Inflammatory macrophage (primary cell): Measurements from ENCODE around the gene RCCD1.
"Not testable (repeated sequence)": the region's sequence is repeated elsewhere in the genome, so short reads cannot be mapped to it uniquely, and the experiment has no call there.

Experiments used
- DNase-seq, 2 donors: peaks; one replicate each; pipeline ENCODE4 v3.0.0-alpha.2; 2020 to 2022

The RCCD1 gene

GRCh38 chr15:90918034-90918788, 36.5 kb upstream of the RCCD1 start:
- DNase-seq = no peak

DNA sequence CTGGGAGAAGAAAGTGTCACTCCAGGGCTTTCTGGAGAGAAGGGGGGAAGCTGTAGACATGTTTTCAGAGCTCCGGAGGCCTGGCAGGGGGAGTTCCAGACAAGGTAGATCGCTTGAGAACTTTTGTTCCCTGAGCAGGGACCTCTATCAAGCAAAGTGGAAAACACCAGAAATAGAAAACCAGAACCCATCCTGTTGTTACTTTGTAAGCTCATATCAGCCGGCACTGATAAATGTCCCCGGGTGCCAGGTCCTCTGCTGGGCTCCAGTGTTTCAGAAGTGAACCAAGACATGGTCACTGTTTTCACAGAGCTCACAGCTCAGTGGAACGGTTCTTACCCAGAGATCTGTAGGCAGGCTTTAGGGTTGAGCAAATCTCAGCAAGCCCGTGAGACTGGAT, 35.8 kb upstream of the RCCD1 start:
- DNase-seq = no peak

DNA sequence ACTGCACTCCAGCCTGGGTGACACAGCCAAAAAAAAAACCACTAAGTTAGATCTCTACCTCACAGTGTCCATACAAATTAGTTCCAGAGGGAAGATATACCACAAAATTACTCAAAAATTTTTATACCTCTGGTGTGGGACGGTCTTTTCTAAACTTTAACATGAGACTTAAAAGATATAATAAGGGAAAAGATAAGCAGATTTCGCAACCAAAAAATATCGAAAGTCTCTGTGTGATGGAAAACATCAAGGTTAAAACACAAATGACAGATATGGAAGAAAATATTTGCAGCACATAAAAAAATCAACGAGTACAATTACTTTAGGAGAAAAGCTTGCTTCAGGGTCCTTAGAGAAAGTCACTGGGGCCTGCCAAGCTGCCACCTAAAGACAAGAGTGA, 32.8 kb upstream of the RCCD1 start:
- no peak for DNase-seq

DNA sequence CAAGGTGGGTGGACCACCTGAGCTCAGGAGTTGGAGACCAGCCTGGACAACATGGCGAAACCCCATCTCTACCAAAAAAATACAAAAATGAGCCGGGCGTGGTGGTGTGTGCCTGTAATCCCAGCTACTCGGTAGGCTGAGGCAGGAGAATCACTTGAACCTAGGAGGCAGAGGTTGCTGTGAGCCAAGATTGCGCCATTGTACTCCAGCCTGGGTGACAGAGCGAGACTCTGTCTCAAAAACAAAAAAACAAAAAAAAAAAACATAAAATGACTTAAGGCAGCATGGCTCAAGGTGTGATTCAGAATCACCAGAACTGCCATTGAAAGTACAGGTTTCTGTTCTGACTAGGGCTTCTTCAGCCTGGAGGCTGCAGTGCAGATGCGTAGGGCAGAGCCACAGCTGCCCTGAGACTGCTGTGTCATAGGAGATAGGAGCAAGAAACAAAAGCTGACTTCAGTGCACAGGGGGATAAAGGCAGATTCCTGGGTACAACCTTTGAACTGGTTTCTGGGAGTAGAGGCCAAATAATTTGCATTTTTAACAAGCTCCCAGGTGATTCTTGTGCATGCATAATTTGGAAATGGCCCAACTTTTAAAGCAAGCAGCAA, 31.9 kb upstream of the RCCD1 start:
- DNase-seq = not testable (repeated sequence)

- no peak for DNase-seq
Observed at GRCh38 chr15:90924375-90924774, 30.3 kb upstream of the RCCD1 start.

DNA sequence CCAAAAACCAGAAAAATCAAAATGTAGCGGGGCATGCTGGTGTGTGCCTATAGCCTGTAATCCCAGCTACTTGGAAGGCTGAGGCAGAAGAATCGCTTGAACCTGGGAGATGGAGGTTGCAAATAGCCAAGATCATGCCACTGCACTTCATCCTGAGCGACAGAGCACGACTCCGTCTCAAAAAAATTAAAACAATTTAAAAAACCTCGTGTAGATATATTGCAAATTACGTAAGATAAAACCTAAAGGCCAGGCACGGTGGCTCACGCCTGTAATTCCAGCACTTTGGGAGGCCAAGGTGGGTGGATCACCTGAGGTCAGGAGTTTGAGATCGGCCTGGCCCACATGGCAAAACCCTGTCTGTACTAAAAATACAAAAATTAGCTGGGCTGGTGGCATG, 27.9 kb upstream of the RCCD1 start:
- not testable (repeated sequence) for DNase-seq

DNA sequence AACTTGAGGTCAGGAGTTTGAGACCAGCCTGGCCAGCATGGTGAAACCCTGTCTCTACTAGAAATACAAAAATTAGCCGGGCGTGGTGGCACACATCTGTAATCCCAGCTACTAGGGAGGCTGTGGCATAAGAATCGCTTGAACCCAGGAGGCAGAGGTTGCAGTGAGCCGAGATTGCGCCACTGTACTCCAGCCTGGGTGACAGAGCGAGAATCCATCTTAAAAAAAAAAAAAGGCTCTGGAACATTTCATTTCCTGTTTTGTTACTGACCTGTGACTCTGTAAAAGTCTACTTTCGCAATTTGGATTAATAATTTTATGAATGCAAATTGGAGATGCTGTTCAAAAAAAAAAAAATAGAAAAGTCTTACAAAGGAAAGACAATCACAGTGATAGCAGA, 26.6 kb upstream of the RCCD1 start:
- peak; percentile 14 to 69 for DNase-seq

DNA sequence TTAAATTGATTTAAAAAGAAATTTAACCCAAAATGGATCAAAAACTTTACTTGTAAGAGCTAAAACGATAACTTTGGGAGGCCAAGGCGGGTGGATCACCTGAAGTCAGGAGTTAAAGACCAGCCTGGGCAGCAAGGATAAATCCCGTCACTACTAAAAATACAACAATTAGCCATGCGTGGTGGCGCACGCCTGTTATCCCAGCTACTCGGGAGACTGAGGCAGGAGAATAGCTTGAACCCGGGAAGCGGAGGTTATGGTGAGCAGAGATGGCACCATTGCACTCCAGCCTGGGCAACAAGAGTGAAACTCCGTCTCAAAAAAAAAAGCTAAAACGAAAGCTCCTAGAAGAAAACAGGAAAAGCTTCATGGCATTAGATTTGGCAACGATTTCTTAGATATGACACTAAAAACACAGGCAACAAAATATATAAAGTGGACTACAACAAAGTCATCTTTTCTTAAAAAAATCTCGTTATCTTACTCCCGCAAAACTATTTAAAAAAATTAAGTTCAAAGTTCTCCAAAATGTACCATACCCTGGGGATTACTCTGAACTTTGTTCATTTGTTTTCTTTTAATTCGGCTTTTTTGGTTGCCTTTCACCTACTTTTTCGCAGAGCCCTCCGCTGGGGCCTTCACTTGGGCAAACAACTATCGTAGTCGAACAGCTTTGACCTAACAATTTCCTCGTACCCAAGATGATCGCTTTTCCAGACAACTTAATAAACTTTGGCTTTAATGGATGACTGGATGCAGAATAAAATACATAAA, 25.3 kb upstream of the RCCD1 start:
- DNase-seq = peak in 1 of 2 donors; percentile 16

DNA sequence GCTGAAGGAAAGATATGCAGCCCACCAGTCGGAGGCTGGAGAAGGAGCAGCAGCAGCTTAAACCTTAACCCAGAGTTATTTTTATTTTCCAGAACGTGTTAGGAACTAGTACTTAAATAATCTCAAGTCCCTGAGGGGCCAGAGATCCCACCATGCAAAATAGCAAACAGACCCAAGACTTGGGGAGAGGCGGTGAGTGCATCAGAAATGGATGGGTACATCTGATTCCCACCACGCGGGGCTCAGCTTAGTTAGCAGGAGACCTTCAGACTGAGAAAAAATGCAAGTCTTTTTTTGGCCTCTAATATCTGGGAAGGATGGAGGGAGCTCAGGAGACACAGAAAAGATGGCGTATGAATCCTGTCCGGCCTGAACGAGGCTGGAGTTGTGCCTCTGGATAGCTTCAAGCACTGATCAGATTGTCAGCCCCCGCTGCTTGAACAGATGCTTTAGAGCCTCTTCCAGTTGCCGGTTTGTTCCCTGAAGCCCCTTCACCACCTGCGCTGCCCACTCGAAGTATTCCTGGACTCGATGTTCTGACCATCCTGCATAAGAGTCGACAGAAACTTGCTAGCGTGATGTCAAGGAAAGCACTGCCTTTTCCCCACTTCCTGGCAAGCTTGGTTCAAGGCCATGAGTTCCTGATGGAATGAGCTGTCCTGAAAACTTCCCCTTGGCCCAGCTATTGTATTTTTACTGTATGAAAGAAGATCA, 23.7 kb upstream of the RCCD1 start:
- DNase-seq = peak in 1 of 2 donors; percentile 43

GRCh38 chr15:90931575-90931827, 23.2 kb upstream of the RCCD1 start:
- DNase-seq = no peak

DNA sequence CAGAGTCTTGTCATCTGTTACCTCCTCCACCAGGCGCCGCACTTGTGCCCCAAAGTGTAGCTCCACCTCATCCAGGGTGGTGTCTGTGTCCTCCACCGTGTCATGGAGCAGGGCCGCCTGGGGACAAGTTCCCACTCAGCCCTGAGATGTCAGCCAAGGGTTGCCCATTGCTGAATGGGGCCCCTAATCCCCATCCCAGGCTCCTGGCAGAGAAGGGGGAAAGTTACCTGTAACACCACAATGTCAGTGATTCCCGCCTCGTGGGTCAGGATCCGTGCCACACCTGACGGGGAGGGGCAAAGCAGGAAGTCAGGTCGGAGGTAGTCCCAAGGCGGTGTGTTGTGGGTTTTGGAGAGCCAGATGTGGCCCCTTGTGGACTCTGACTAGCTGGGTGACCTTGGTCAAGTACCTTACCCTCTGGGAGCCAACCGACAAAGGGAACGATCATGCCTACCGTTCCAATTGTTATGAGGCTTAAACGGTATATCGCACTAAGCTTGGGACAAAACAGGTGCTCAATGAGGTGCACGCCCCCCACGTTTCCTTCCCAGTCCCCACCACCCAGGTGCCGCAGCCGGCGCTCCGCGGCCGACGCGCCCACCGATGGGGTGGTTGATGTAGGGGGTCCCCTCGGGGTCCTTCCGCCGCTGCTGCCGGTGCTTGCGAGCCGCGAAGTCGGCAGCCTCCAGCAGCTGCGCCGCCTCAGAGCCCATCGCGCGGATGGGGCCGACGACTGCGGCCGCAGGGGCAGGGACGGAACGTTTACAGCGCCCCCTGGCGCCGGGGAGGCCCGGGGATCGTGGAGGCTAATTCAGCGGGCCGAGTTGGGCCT, 22.6 kb upstream of the RCCD1 start, which contains the start of gene HDDC3:
Gene HDDC3, minus strand, starts transcription at position 722 of the 832 bp plus-strand sequence. Its CDS starts 9 bp downstream, at position 713.
- peak; percentile 90 for DNase-seq

DNA sequence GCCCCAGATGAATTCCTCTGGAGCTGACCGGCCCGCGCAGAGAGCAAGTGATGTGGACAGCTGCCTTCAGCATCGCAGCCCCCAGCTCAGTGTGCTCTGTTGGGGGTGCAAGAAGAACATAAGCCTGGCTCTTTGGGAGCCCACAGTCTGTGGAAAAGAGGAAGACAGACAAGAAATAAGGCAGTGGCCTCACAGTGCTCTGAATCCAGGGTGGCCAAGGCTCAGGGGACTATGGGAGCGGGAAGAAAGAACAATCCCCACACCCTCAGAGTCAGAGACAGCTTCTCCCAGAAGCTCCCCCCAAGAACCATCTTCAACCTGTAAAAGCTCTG, 22.1 kb upstream of the RCCD1 start:
- no peak for DNase-seq

GRCh38 chr15:90933301-90933700, 21.4 kb upstream of the RCCD1 start:
- no peak for DNase-seq

DNA sequence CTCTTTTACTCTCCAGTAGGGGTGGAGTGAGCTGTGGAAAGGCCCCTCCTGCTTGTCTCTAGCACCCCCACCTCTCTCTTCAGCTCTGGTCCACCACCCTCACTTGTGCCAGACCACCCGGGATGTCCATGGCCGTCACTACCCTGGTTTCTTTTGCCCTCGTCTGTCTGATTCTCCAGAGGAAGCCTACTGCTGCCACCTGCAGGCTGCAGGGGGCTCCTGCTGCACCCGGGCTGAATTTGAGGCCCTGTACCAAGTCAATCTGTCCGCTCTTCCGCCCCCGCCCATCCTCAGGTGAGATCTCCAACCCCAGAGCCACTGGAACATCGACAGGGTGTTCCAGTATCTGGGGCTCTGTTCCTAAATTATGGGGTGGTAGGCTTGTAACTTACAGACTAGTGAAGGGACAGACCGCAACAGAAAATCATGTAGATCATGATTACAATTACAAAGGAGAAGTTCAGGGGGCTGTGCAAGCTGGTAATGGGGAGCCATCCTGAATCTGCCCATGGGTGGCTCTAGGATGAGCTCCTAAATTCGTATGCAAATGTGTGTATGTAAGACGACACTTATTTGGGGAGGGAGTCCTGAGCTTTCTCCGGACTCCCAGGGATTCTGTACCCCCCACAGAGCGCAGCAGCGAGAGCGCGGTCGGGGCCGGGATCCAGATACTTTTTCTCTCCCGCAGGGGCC, 20.3 kb upstream of the RCCD1 start:
- peak; percentile 80 to 82 for DNase-seq

DNA sequence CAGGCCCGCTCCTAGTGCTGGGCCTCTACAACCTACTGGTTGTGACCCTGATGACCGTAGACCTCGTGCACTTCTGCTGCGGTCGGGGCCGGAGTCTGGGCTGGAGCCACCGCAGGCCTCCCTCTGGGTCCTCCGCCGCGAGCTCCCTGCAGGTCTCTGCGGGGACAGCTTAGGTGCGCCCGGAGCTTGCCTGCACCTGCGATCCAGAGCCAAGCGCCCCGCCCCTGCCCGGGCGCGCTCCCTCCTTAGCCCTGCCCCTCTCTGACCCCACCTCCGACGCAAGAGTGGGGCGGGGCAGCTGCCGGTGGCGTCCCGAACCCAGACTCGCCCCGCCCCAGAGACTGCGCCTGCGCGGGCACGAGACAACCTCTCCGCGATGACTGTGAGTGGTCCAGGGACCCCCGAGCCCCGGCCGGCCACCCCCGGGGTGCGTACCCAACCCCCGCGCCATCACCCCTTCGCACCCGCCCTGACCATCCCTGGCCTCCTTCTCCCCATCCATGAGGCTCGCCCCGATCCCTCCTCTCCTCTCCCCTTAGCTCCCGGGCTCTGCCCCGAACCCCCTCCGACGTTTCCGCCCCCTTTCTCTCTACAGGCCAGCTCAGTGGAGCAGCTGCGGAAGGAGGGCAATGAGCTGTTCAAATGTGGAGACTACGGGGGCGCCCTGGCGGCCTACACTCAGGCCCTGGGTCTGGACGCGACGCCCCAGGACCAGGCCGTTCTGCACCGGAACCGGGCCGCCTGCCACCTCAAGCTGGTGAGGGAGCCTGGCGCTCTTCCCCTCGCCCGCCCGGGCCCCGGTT, 19.5 kb upstream of the RCCD1 start, which contains the start of gene UNC45A:
Gene UNC45A, plus strand, starts transcription at position 337 of the 803 bp plus-strand sequence. Its CDS starts 40 bp downstream, at position 377.
- peak; percentile 78 to 88 for DNase-seq

DNA sequence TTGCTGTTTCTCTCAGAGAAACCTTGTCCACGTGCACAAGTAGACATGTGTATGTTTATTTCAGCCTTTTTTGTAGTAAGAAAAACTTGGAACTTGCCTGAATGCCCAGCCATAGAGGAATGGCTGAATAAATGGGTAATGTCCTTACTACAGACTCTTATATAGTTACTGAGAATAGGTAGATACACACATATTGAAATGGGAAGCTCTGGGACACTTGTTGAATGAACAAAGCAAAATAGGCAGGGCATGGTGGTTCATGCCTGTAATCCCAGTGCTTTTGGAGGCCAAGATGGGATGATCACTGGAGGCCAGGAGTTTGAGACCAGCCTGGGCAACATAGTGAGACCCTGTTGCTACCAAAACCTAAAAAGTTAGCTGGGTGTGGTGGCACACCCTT, 17.9 kb upstream of the RCCD1 start:
- DNase-seq = no peak

GRCh38 chr15:90938261-90938660, 16.4 kb upstream of the RCCD1 start:
- no peak for DNase-seq

DNA sequence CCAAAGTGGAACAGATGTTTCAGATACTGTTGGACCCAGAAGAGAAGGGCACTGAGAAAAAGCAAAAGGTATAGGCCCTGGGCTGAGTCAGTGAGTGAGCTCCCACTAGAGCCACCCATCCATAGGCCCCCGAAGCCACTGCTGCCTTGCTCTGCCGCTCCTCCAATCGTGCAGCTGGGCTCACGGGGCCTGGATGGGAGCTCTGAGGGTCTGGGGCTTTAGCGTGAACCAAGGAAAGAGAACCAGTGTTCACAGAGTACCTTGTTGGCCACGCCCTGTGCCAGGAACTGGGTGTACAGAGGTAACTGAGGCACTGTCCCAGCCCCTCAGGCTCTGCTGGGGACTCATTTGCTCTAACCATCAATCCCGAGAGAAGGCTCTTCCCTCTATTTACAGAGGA, 14.9 kb upstream of the RCCD1 start:
- no peak for DNase-seq

- DNase-seq = no peak
Observed at GRCh38 chr15:90941038-90941437, 13.6 kb upstream of the RCCD1 start.

GRCh38 chr15:90942354-90943120, 12.1 kb upstream of the RCCD1 start:
- DNase-seq = no peak
